Vagina (tissue), 2 donors: ENCODE measurements around the gene FLYWCH1.

Source experiments
- CTCF ChIP-seq, 3 experiments: fragments of 450-650 bp in 2 of 3; fragments of 200-600 bp in 1 of 3; sonication (generic) in 1 of 3; IDR thresholded peaks; one replicate each; pipeline ENCODE4 v1.5.1; 2017 to 2019; ENCODE audit warnings: antibody characterized with exemption in 3 of 3, mild to moderate bottlenecking in 2 of 3, moderate library complexity in 2 of 3
- POLR2AphosphoS5 ChIP-seq, 2 donors: sonication (generic); formaldehyde crosslinking; IDR thresholded peaks; one replicate each; pipeline ENCODE4 v1.9.0; 2017; ENCODE audit warnings: antibody characterized with exemption in 2 of 2, mild to moderate bottlenecking in 2 of 2, low read depth in 1 of 2; ENCODE audit not compliant: insufficient read depth in 1 of 2

GRCh38 chr16:2884041-2884451, 27.7 kb upstream of the FLYWCH1 start:
- no peak for TF ChIP-seq POLR2AphosphoS5 (IDR thresholded peaks at IDR 0.05; ENCODE audit: insufficient read depth in 1 of 2, low read depth in 1 of 2)
- no peak for TF ChIP-seq CTCF (IDR thresholded peaks at IDR 0.05)
